Embryonic facial prominence (tissue), 1 donor: ENCODE data around the gene ANO1.
"Not testable (repeated sequence)": the region's sequence is repeated elsewhere in the genome, so short reads cannot be mapped to it uniquely, and the experiment has no call there.

Experiments
- DNase-seq: peaks from one replicate; pipeline ENCODE4 v3.0.0-alpha.2; 2016; ENCODE audit errors: extremely low spot score

The ANO1 gene

DNA sequence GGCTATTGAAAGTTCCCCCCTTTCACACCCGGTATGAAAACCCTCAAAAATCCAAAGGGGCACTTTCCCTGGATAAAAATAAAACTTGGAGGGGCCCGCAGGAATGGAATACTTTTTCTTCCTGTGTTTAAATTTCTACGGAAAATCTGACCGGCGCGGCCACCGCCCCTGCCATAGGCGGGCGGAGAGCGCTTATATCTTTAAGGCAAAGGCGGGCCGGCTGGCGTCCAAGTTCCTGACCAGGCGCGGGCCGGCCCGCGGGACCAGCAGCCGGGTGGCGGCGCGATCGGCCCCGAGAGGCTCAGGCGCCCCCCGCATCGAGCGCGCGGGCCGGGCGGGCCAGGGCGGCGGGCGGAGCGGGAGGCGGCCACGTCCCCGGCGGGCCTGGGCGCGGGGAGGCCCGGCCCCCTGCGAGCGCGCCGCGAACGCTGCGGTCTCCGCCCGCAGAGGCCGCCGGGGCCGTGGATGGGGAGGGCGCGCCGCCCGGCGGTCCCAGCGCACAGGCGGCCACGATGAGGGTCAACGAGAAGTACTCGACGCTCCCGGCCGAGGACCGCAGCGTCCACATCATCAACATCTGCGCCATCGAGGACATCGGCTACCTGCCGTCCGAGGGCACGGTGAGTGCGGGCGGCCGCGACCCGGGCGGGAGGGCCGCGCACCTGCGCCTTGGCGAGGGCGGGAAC lies at the start of gene ANO1:
TSS of gene ANO1 (plus strand) at position 223 of the 686 bp plus-strand sequence. CDS start at position 513, 290 bp downstream.
- DNase-seq: no peak

- no peak for DNase-seq
Measured at GRCh38 chr11:70029115-70029860, 48.8 kb upstream of the ANO1 start.

- no peak for DNase-seq
Measured at GRCh38 chr11:70029861-70030380, 48.2 kb upstream of the ANO1 start.

DNA sequence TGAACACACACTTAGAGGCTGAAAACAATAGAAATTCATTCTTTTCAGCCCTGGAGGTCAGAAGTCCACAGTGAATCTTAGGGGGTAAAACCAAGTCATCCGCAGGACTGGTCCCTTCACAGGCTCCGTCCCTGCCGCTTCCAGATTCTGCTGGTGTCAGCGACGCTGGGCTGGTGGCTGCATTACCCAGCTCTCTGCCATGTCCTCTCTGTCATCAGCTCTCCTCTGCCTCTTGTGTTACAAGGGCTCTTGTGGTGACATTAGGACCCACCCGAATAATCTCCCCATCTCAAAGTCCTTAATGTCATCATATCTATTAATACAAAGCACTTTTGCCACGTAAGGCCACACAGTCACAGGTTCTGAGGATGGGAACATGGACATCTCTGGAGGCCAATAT lies 47.7 kb upstream of the ANO1 start:
- DNase-seq: no peak

- no peak for DNase-seq
Measured at GRCh38 chr11:70031631-70032469, 46.3 kb upstream of the ANO1 start.

- no peak for DNase-seq
Measured at GRCh38 chr11:70032470-70032795, 45.7 kb upstream of the ANO1 start.

- DNase-seq: no peak
Measured at GRCh38 chr11:70032943-70033710, 45.0 kb upstream of the ANO1 start.

GRCh38 chr11:70033711-70034070 lies 44.4 kb upstream of the ANO1 start:
- no peak for DNase-seq

DNA sequence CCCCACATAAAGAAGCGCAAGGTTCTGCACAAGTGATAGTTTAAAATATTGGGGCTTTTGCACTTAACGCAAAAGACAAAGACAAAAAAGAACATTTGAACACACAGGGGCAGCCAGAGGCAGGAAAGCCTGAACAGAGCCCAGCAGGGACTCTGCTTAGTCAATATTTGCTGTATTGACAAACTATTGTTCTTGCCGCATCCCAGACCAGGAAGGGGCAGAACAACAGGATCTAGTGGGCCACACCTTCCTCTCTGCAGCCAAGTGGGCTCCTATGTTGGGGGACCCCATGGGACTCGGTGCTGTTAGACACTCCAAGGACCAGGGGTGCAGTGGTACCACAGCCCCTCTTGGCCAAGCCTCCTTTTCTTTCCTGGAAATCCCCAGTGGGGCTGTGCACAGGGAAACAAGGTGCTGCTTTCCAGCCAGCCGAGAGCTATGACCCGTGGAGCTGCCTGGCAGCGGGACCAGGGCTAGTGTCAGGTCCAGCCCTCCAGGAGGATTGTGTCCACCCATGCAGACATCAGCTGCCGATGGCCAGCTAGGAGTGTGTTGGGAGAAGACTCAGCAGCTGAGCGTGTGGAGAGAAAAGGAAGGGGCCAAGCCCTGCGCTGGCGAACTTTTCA lies 43.3 kb upstream of the ANO1 start:
- no peak for DNase-seq

- DNase-seq: not testable (repeated sequence)
Measured at GRCh38 chr11:70035665-70036064, 42.5 kb upstream of the ANO1 start.

GRCh38 chr11:70036971-70037882 lies 40.9 kb upstream of the ANO1 start:
- no peak for DNase-seq

DNA sequence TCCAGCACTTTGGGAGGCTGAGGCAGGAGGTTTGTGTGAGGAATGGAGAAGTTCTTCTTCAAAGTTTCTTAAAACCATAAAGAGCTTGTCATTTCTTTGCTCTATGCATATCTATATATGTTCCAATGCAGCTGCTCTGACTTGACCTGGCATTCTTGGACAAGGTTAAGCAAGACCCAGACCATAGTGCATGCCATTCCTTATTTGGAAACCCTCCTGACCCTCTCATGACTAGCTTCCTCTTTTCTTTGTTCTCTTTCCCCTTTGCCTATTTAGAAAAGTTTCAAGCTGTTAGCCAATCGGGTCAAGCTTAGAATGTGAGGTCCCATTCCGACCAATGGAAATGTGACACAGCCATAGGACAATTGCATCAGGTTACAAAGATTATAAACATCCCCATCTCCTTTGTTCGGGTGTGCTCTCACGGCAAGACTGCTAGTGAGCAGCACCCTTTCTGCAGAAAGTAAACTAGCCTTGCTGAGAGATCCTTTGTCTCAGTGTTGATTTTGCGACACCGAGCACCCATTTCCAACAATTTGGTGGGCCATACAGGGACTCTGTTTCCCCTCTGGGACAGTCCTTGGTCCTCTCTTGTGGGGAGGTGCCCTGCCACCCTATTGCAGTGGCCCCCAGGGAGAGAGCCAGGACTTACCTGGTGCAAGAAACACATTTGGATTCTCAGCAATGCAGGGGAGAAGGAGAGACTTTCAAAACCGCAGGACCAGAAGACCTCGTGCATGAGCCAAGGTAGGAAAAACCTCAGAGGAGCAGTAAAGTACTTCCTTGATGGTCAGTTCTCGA lies 39.9 kb upstream of the ANO1 start:
- DNase-seq: no peak

GRCh38 chr11:70040452-70040851 lies 37.7 kb upstream of the ANO1 start:
- DNase-seq: no peak

DNA sequence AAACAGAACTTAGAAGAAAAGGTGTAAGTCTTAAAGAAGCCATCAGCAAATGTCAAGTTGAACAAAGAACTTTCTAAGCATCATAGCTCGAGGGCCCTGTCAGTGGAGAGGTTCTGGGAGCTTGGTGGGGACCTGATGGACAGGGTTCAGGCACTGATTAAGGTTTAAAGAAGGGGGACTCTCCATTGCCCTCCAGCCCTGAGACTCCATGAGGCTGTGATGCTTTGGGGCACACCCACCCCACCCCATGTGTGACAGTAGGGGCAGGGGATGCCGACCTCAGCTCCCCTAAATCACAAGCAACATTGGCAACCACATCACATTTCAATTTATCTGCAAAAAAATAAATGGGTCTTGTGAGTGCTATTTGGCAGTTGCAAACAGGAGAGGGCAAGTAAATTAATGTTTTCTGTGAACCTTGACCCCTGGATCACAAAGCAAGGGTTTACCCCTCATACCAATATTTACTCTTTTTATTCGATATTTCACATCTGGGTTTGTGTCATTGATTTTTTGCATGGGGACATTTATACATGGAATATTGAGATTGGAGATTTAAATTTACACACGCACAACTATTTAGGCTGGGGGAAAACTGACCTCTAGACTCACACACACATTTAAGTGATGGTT lies 37.1 kb upstream of the ANO1 start:
- no peak for DNase-seq

DNA sequence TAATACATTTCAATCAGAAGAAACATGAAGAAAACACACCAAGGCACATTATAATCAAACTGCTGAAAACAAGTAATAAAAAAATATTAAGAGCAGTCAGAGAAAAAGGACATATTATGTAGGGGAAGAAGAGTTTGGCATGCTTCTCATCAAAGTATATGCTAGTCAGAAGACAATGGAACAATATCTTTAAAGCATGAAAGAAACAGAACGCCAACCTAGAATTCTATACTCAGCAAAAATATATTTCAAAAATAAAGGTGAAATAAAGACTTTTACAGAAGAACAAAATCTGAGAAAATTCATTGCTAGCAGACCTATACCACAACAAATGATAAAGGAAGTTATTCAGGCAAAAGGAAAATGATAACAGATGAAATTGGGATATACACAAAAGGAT lies 34.6 kb upstream of the ANO1 start:
- no peak for DNase-seq

DNA sequence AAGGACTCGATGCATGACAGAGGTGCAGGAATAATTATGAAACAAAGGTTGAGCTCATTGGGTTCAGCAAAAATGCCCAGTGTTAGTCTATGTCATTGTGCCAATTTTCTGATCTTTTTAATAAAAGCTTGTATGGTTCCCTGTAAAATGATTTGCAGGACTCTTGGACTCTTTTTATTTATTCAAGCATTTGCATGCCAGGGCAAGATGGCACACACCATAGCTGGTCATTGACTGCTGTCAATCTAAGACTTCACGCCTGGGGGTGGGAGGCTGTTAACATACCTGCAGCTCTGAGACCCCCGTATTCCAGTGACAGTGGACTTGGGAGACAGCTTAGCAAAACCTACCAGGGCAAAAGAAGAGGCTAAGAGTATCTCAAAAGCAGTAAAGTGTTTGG lies 32.0 kb upstream of the ANO1 start:
- DNase-seq: no peak

DNA sequence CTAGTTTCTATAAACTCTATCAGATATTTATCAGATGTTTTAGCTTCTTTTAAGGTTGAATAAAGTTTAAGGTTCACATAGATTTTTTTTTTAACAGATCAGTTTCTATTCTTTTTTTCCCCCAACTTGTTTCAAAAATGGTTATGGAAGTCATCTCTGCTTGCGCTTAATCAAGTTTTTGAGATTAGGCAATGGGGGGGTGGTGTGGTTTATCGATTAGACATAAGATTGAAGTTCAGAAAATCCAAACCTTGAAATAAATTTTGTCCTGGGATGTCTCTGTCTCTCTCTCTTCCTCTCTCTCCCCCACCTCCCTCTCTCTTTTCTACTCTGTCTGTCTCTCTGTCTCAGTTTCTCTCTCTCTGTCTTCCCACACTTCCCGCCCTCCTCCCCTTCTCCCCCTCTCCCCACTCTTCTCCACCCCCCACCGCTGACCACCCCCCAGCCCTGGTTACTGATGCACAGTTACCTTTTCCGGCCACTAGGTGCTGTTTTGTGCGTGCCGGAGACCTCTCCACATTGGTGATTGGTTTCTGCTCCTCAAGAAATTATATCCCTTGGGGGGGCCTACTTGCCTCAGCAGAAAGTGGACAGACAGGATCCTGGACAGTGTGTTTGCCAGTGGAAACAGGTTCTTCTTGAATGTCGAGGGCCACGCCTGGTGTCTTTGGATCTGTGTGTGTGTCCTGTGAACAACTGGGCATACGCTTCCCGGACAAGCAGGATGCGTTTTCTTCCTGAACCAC lies 29.7 kb upstream of the ANO1 start:
- no peak for DNase-seq

DNA sequence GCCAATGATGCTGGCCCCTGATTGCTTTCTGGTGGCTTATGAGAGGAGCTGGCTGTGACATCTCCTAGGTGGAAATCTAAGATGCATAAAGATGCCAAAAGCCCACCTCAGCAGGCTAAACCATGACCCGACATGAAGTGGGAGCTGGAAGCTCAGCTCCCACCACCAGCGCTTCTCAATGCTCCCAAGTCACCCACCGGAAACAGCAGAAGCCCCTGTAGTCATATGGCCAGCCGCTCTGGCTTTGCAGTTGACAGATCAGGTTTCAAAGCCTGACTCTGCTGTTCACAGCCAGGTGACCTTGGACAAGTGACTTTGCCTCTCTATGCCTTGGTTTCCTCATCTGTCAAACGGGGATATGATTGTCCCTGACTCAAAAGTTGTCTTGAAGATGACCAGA lies 29.1 kb upstream of the ANO1 start:
- DNase-seq: no peak
